Lung (tissue), 12 donors: ENCODE measurements around the gene FNIP2. TPM values are rescaled to one million over a fixed set of nuclear protein-coding genes. Genes with fewer than 3 reads are reported as not detected.
"Not testable (repeated sequence)": the region's sequence is repeated elsewhere in the genome, so short reads cannot be mapped to it uniquely, and the experiment has no call there.

ENCODE experiments used
- ATAC-seq: fragments of 200-7000 bp; cut with Tn5 transposase; one replicate; pipeline ENCODE4 v1.9.1; 2020; ENCODE audit warnings: moderate number of reproducible peaks; ENCODE audit not compliant: insufficient read depth, low FRiP score
- DNase-seq, 3 donors: peaks; one replicate each; pipeline ENCODE4 v3.0.0-alpha.2; 2013 to 2017
- H3K27ac ChIP-seq, 2 donors: one replicate each; pipeline ENCODE4 v1.5.1; 2013; ENCODE audit warnings: mild to moderate bottlenecking in 2 of 2, moderate library complexity in 2 of 2, control low read depth in 1 of 2, inconsistent platforms in 1 of 2, low read depth in 1 of 2, low read length in 1 of 2
- H3K27me3 ChIP-seq, 3 donors: one replicate each; pipeline ENCODE4 v1.5.1; 2013; ENCODE audit warnings: low read length in 2 of 3; ENCODE audit not compliant: control insufficient read depth in 3 of 3, insufficient read depth in 3 of 3
- H3K36me3 ChIP-seq, 4 donors: one replicate each; pipeline ENCODE4 v1.5.1; 2013; ENCODE audit warnings: low read length in 4 of 4, mild to moderate bottlenecking in 1 of 4, moderate library complexity in 1 of 4; ENCODE audit not compliant: control insufficient read depth in 4 of 4, insufficient read depth in 4 of 4
- H3K4me1 ChIP-seq, 5 donors: one replicate each; pipeline ENCODE4 v1.5.1; 2013; ENCODE audit warnings: low read length in 5 of 5, mild to moderate bottlenecking in 2 of 5, moderate library complexity in 1 of 5; ENCODE audit not compliant: control insufficient read depth in 5 of 5, insufficient read depth in 5 of 5
- H3K4me3 ChIP-seq: one replicate; pipeline ENCODE4 v1.5.1; 2013; ENCODE audit warnings: mild to moderate bottlenecking, control low read depth, moderate library complexity
- H3K9ac ChIP-seq, 2 donors: one replicate each; pipeline ENCODE4 v1.5.1; 2013; ENCODE audit warnings: low read length in 2 of 2, control low read depth in 1 of 2; ENCODE audit not compliant: insufficient read depth in 1 of 2
- H3K9me3 ChIP-seq, 4 donors: one replicate each; pipeline ENCODE4 v1.5.1; 2013; ENCODE audit warnings: low read length in 3 of 4, mild to moderate bottlenecking in 1 of 4, moderate library complexity in 1 of 4; ENCODE audit not compliant: control insufficient read depth in 4 of 4, insufficient read depth in 3 of 4
- CTCF ChIP-seq: IDR thresholded peaks from 2 replicates; pipeline ENCODE4 v1.5.1; 2012; ENCODE audit warnings: mild to moderate bottlenecking; ENCODE audit errors: control extremely low read depth, extremely low read depth
- WGBS, 2 donors: extraction: QIAGEN DNeasy Blood & Tissue Kit; methylation state at CpG; one replicate each; pipeline ENCODE4 v1.1.7; 2013; 5-methylcytosine and 5-hydroxymethylcytosine counted together
- polyA plus RNA-seq, 2 donors: library from polyadenylated mRNA; stranded (reverse); fragments of 200-250 nt; gene quantifications; one replicate each; pipeline ENCODE4 v1.2.1, GENCODE V29; 2013
- total RNA-seq, 2 donors: library from RNA; depleted of rRNA in 1 of 2; stranded (reverse); fragments of >200 nt in 1 of 2; gene quantifications; one replicate each; pipeline ENCODE4 v1.2.1, GENCODE V29; 2014 to 2021
- donor health status: control.
- donor health status: control.
- donor health status: Bipolar disorder and iron deficiency.
- donor health status: healthy.
- donor health status: DM: yes; HTN: yes; CAD: no.

FNIP2 gene
- total and polyA plus RNA-seq, 4 donors: 12.1 to 150 (median 44.6) TPM

GRCh38 chr4:158805635-158806471 lies 37.0 kb downstream of the FNIP2 start:
- 57 to 61% methylated on average over 10 of the region's 10 CpGs for WGBS, 2 donors
- Histone ChIP-seq H3K4me3 (no peak overlapping the region), H3K9ac (no peak overlapping the region), H3K27ac (peak overlapping the region; percentile 63 to 74), H3K27me3 (no peaks in the 10 kb centered on the region), H3K36me3 (no peaks in the 10 kb centered on the region), H3K4me1 (peaks cover 0 to 36% (median 5%) of the 10 kb centered on the region in 5 donors), H3K9me3 (no peaks in the 10 kb centered on the region)
- no peak for DNase-seq
- ATAC-seq: no peak
- no peak for TF ChIP-seq CTCF

- TF ChIP-seq CTCF: no peak
- WGBS, 2 donors: 28 to 42% methylated on average over 3 of the region's 3 CpGs
- ATAC-seq: no peak
- Histone ChIP-seq H3K4me3 (no peak overlapping the region), H3K9me3 (no peaks in the 10 kb centered on the region), H3K4me1 (peaks cover 0 to 41% (median 6%) of the 10 kb centered on the region in 5 donors), H3K27me3 (no peaks in the 10 kb centered on the region), H3K9ac (no peak overlapping the region), H3K27ac (peak overlapping the region in 1 of 2 donors; percentile 58), H3K36me3 (no peaks in the 10 kb centered on the region)
- DNase-seq: no peak
Measured at GRCh38 chr4:158807691-158808090, 38.9 kb downstream of the FNIP2 start.

- DNase-seq: no peak
- Histone ChIP-seq H3K4me3 (no peak overlapping the region), H3K36me3 (no peaks in the 10 kb centered on the region), H3K4me1 (peaks cover 0 to 42% (median 6%) of the 10 kb centered on the region in 5 donors), H3K9ac (no peak overlapping the region), H3K27me3 (no peaks in the 10 kb centered on the region), H3K27ac (peak overlapping the region in 1 of 2 donors; percentile 60), H3K9me3 (no peaks in the 10 kb centered on the region)
- no peak for ATAC-seq
- no peak for TF ChIP-seq CTCF
- WGBS, 2 donors: 71 to 73% methylated on average over 3 of the region's 3 CpGs
Measured at GRCh38 chr4:158808399-158808798, 39.6 kb downstream of the FNIP2 start.

GRCh38 chr4:158809208-158809607 lies 40.4 kb downstream of the FNIP2 start:
- Histone ChIP-seq H3K4me1 (peaks cover 0 to 46% (median 6%) of the 10 kb centered on the region in 5 donors), H3K27ac (peak overlapping the region in 1 of 2 donors; percentile 60)
- not testable (repeated sequence) for DNase-seq, H3K9ac ChIP-seq, H3K27me3 ChIP-seq, H3K36me3 ChIP-seq, H3K4me3 ChIP-seq, ATAC-seq, H3K9me3 ChIP-seq
- WGBS, 2 donors: 84 to 90% methylated on average over 4 of the region's 4 CpGs
